HL-60 (cell line): ENCODE results near the gene WNT16.

ENCODE experiments used
- CTCF ChIP-seq: IDR thresholded peaks from one replicate; pipeline ENCODE4 v1.5.1; 2011; ENCODE audit warnings: low read length, control low read depth, inconsistent platforms; ENCODE audit not compliant: insufficient read depth
- GABPA ChIP-seq: IDR thresholded peaks from 2 replicates; pipeline ENCODE4 v1.6.1; 2012; ENCODE audit warnings: low read depth
- POLR2AphosphoS5 ChIP-seq: IDR thresholded peaks from 2 replicates; pipeline ENCODE4 v1.6.1; 2012; ENCODE audit warnings: low read depth

- TF ChIP-seq CTCF (no peak), GABPA (no peak), POLR2AphosphoS5 (no peak)
Measured at GRCh38 chr7:121344497-121344896, 15.7 kb downstream of the WNT16 start.
